ENCODE results near the gene TMEM163.
"Not testable (repeated sequence)": the region's sequence is repeated elsewhere in the genome, so short reads cannot be mapped to it uniquely, and the experiment has no call there.

The TMEM163 gene

GRCh38 chr2:134621939-134622705 lies 96.7 kb downstream of the TMEM163 start:
- Histone ChIP-seq H3K9me3 (ENCODE audit: control insufficient read depth, insufficient read depth, low read length) (no peaks in the 10 kb centered on the region), H3K4me1 (ENCODE audit: control insufficient read depth, insufficient read depth, low read length) (no peaks in the 10 kb centered on the region), H3K27ac (ENCODE audit: low read length) (no peak overlapping the region), H3K4me3 (ENCODE audit: low read length) (no peak overlapping the region), H3K36me3 (ENCODE audit: control insufficient read depth, insufficient read depth, low read length) (no peaks in the 10 kb centered on the region), H3K27me3 (ENCODE audit: control insufficient read depth, insufficient read depth, low read length) (no peaks in the 10 kb centered on the region)
- WGBS (ENCODE audit: insufficient coverage, insufficient read length): no CpG with 5 or more reads among the region's 10 CpGs
- DNase-seq (ENCODE audit: low read depth, low spot score): no peak

DNA sequence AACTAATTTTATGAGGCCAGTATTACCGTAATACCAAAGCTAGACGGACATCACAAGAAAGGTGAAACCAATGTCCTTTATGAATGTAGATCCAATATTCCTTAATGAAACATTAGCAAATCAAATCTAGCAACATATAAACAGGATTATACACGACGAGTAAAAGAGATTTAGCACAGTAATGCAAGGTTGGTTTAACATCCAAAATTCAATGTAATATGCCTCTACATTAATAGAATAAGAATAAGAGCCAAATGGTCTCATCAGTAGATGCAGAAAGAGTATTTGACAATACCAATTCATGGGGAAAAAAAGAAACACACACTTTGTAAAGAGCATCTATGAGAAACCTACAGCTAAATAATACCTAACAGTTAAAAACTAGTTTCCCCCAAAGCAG lies 99.5 kb downstream of the TMEM163 start:
- no CpG with 5 or more reads among the region's 4 CpGs for WGBS (ENCODE audit: insufficient coverage, insufficient read length)
- no peak overlapping the region for H3K27ac ChIP-seq (ENCODE audit: low read length)

GRCh38 chr2:134615480-134615879 lies 103.3 kb downstream of the TMEM163 start:
- no CpG with 5 or more reads among the region's 3 CpGs for WGBS (ENCODE audit: insufficient coverage, insufficient read length)
- not testable (repeated sequence) for H3K4me3 ChIP-seq (ENCODE audit: low read length); H3K27ac ChIP-seq (ENCODE audit: low read length); H3K36me3 ChIP-seq (ENCODE audit: control insufficient read depth, insufficient read depth, low read length); H3K27me3 ChIP-seq (ENCODE audit: control insufficient read depth, insufficient read depth, low read length); H3K9me3 ChIP-seq (ENCODE audit: control insufficient read depth, insufficient read depth, low read length); DNase-seq (ENCODE audit: low read depth, low spot score); H3K4me1 ChIP-seq (ENCODE audit: control insufficient read depth, insufficient read depth, low read length)

More for the DNA sequence above, 99.5 kb downstream of the TMEM163 start:
- Histone ChIP-seq H3K4me3 (ENCODE audit: low read length) (no peak overlapping the region), H3K9me3 (ENCODE audit: control insufficient read depth, insufficient read depth, low read length) (no peaks in the 10 kb centered on the region), H3K4me1 (ENCODE audit: control insufficient read depth, insufficient read depth, low read length) (no peaks in the 10 kb centered on the region), H3K27me3 (ENCODE audit: control insufficient read depth, insufficient read depth, low read length) (no peaks in the 10 kb centered on the region), H3K36me3 (ENCODE audit: control insufficient read depth, insufficient read depth, low read length) (no peaks in the 10 kb centered on the region)
- DNase-seq (ENCODE audit: low read depth, low spot score): no peak

DNA sequence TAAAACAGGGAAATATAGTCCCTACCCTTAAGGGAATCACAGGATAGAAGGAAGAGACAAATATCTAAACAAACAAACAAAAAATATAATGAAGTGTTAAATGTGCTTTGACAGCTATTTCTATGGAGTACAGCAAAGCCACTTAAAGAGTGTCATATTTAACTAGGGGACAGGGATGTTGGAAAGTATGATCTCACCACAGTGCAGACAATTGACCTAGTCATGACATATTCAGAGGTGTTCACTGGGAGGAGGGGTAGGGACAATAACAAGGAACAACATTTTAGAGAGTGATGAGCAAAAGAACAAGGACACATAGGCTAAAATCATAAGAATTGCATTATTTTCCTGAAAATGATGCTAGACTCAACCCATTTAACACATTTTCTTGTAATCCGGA lies 107.5 kb downstream of the TMEM163 start:
- H3K4me1 ChIP-seq (ENCODE audit: control insufficient read depth, insufficient read depth, low read length): no peaks in the 10 kb centered on the region
- WGBS (ENCODE audit: insufficient coverage, insufficient read length): no CpG with 5 or more reads among the region's 1 CpG

GRCh38 chr2:134610871-134611270 lies 107.9 kb downstream of the TMEM163 start:
- H3K27ac ChIP-seq (ENCODE audit: low read length): no peak overlapping the region
- no peak overlapping the region for H3K4me3 ChIP-seq (ENCODE audit: low read length)
- H3K36me3 ChIP-seq (ENCODE audit: control insufficient read depth, insufficient read depth, low read length): no peaks in the 10 kb centered on the region
- H3K27me3 ChIP-seq (ENCODE audit: control insufficient read depth, insufficient read depth, low read length): no peaks in the 10 kb centered on the region
- H3K4me1 ChIP-seq (ENCODE audit: control insufficient read depth, insufficient read depth, low read length): no peaks in the 10 kb centered on the region
- H3K9me3 ChIP-seq (ENCODE audit: control insufficient read depth, insufficient read depth, low read length): no peaks in the 10 kb centered on the region
- DNase-seq (ENCODE audit: low read depth, low spot score): no peak
- no CpG with 5 or more reads among the region's 2 CpGs for WGBS (ENCODE audit: insufficient coverage, insufficient read length)

More for the DNA sequence above, 107.5 kb downstream of the TMEM163 start:
- no peak overlapping the region for H3K27ac ChIP-seq (ENCODE audit: low read length)
- H3K27me3 ChIP-seq (ENCODE audit: control insufficient read depth, insufficient read depth, low read length): no peaks in the 10 kb centered on the region
- no peak overlapping the region for H3K4me3 ChIP-seq (ENCODE audit: low read length)
- no peaks in the 10 kb centered on the region for H3K36me3 ChIP-seq (ENCODE audit: control insufficient read depth, insufficient read depth, low read length)
- H3K9me3 ChIP-seq (ENCODE audit: control insufficient read depth, insufficient read depth, low read length): no peaks in the 10 kb centered on the region
- no peak for DNase-seq (ENCODE audit: low read depth, low spot score)

DNA sequence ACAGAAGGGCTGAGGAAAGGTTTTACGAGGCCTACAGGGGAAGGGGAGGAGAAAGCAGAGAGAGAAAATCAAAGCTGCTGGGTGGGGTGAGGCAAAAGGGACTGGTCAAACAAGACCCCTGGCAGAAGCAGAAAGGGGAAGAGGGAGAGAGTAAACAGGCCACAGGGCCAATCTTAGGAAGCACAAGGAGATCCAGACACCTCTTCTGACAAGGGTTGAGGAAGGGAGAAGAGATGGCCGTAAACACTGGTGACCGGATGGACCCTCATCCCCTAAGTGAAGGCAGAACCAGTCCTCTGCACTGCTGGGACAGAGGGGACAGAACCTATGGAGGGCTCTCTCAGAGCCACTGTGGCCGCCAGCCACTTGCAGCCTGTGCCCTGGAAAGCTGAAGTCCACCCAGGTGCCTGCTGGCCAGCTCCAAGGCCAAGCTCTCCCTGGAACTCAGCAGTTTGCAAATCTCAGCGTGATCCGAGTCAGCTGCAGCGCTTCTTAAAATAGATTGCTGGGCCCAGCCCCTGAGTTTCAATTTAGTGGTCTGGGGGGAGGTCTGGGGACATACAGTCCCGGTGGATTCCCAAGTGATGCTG lies 108.8 kb downstream of the TMEM163 start:
- H3K4me3 ChIP-seq (ENCODE audit: low read length): no peak overlapping the region
- no peaks in the 10 kb centered on the region for H3K9me3 ChIP-seq (ENCODE audit: control insufficient read depth, insufficient read depth, low read length)
- no peaks in the 10 kb centered on the region for H3K36me3 ChIP-seq (ENCODE audit: control insufficient read depth, insufficient read depth, low read length)
- H3K27me3 ChIP-seq (ENCODE audit: control insufficient read depth, insufficient read depth, low read length): no peaks in the 10 kb centered on the region
- no peaks in the 10 kb centered on the region for H3K4me1 ChIP-seq (ENCODE audit: control insufficient read depth, insufficient read depth, low read length)
- DNase-seq (ENCODE audit: low read depth, low spot score): no peak
- no peak overlapping the region for H3K27ac ChIP-seq (ENCODE audit: low read length)
- no CpG with 5 or more reads among the region's 8 CpGs for WGBS (ENCODE audit: insufficient coverage, insufficient read length)

GRCh38 chr2:134603966-134604365 lies 114.8 kb downstream of the TMEM163 start:
- H3K9me3 ChIP-seq (ENCODE audit: control insufficient read depth, insufficient read depth, low read length): no peaks in the 10 kb centered on the region
- H3K4me1 ChIP-seq (ENCODE audit: control insufficient read depth, insufficient read depth, low read length): no peaks in the 10 kb centered on the region
- no peak overlapping the region for H3K4me3 ChIP-seq (ENCODE audit: low read length)
- H3K27me3 ChIP-seq (ENCODE audit: control insufficient read depth, insufficient read depth, low read length): no peaks in the 10 kb centered on the region
- WGBS (ENCODE audit: insufficient coverage, insufficient read length): no CpG with 5 or more reads among the region's 5 CpGs
- H3K36me3 ChIP-seq (ENCODE audit: control insufficient read depth, insufficient read depth, low read length): no peaks in the 10 kb centered on the region
- H3K27ac ChIP-seq (ENCODE audit: low read length): no peak overlapping the region
- no peak for DNase-seq (ENCODE audit: low read depth, low spot score)

DNA sequence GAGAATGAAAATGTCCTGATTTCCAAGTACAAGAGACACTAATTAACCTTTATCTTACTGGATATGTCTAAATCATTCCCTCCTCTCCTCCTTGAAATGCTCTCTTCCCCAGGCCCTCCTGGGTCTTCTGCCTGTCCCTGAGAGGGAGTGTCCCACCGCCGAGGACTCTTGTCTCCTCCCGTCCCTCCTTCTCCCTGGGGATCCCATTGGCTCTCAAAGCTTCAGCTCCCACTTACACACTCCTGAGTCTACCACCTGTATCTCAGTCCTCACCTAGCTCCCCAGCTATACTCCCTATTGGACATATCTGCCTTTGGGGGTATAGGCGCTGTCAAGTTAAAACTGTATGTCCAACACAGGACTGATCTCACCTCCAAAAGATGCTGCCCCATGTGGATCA lies 116.1 kb downstream of the TMEM163 start:
- H3K27me3 ChIP-seq (ENCODE audit: control insufficient read depth, insufficient read depth, low read length): no peaks in the 10 kb centered on the region
- DNase-seq (ENCODE audit: low read depth, low spot score): no peak
- no peaks in the 10 kb centered on the region for H3K36me3 ChIP-seq (ENCODE audit: control insufficient read depth, insufficient read depth, low read length)
- WGBS (ENCODE audit: insufficient coverage, insufficient read length): no CpG with 5 or more reads among the region's 4 CpGs
- H3K27ac ChIP-seq (ENCODE audit: low read length): no peak overlapping the region
- no peaks in the 10 kb centered on the region for H3K4me1 ChIP-seq (ENCODE audit: control insufficient read depth, insufficient read depth, low read length)
- no peaks in the 10 kb centered on the region for H3K9me3 ChIP-seq (ENCODE audit: control insufficient read depth, insufficient read depth, low read length)
- H3K4me3 ChIP-seq (ENCODE audit: low read length): no peak overlapping the region

GRCh38 chr2:134601264-134601663 lies 117.5 kb downstream of the TMEM163 start:
- no peaks in the 10 kb centered on the region for H3K36me3 ChIP-seq (ENCODE audit: control insufficient read depth, insufficient read depth, low read length)
- DNase-seq (ENCODE audit: low read depth, low spot score): no peak
- WGBS (ENCODE audit: insufficient coverage, insufficient read length): no CpG with 5 or more reads among the region's 11 CpGs
- H3K27ac ChIP-seq (ENCODE audit: low read length): no peak overlapping the region
- no peaks in the 10 kb centered on the region for H3K9me3 ChIP-seq (ENCODE audit: control insufficient read depth, insufficient read depth, low read length)
- H3K4me1 ChIP-seq (ENCODE audit: control insufficient read depth, insufficient read depth, low read length): no peaks in the 10 kb centered on the region
- H3K4me3 ChIP-seq (ENCODE audit: low read length): no peak overlapping the region
- H3K27me3 ChIP-seq (ENCODE audit: control insufficient read depth, insufficient read depth, low read length): no peaks in the 10 kb centered on the region

DNA sequence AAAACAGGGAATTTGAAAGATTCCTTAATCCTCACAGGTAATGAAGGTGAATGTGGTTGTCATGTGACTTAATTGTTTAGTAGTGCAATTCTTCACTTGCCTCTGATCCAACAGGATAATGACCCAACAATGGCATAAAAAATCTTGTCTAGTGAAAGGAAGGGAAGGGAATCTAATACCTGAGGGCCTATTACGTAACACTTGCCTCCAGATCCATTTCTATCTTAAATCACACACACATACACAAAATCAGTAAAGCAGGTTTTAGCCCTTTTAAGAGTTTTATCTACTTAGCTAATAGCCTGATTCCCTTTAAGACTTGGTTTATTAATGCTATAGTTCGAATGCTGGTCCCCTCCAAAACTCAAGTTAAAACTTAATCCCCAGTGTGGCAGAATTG lies 118.6 kb downstream of the TMEM163 start:
- H3K36me3 ChIP-seq (ENCODE audit: control insufficient read depth, insufficient read depth, low read length): no peaks in the 10 kb centered on the region
- H3K4me1 ChIP-seq (ENCODE audit: control insufficient read depth, insufficient read depth, low read length): no peaks in the 10 kb centered on the region
- no peak for DNase-seq (ENCODE audit: low read depth, low spot score)
- H3K27ac ChIP-seq (ENCODE audit: low read length): no peak overlapping the region
- H3K9me3 ChIP-seq (ENCODE audit: control insufficient read depth, insufficient read depth, low read length): no peaks in the 10 kb centered on the region
- H3K27me3 ChIP-seq (ENCODE audit: control insufficient read depth, insufficient read depth, low read length): no peaks in the 10 kb centered on the region
- no peak overlapping the region for H3K4me3 ChIP-seq (ENCODE audit: low read length)
- WGBS (ENCODE audit: insufficient coverage, insufficient read length): no CpG with 5 or more reads among the region's 2 CpGs

DNA sequence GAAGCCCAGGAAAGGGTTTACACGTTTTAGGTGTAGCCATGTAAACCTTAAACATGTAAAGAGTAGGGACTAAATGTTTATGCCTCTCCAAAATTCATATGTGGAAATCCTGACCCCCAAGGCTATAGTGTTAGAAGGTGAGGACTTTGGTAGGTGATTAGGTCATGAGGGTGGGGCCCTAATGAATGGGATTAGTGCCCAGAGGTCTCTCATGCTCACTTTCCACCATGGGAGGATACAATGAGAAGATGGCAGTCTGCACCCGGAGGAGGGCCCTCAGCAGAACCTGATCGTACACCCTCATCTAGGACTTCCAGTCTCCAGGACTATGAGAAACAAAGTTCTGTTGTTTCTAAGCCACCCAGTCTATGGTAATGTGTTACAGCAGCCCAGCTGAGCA lies 119.6 kb downstream of the TMEM163 start:
- Histone ChIP-seq H3K27me3 (ENCODE audit: control insufficient read depth, insufficient read depth, low read length) (no peaks in the 10 kb centered on the region), H3K36me3 (ENCODE audit: control insufficient read depth, insufficient read depth, low read length) (no peaks in the 10 kb centered on the region), H3K4me1 (ENCODE audit: control insufficient read depth, insufficient read depth, low read length) (no peaks in the 10 kb centered on the region), H3K4me3 (ENCODE audit: low read length) (no peak overlapping the region), H3K27ac (ENCODE audit: low read length) (no peak overlapping the region), H3K9me3 (ENCODE audit: control insufficient read depth, insufficient read depth, low read length) (no peaks in the 10 kb centered on the region)
- no peak for DNase-seq (ENCODE audit: low read depth, low spot score)
- no CpG with 5 or more reads among the region's 3 CpGs for WGBS (ENCODE audit: insufficient coverage, insufficient read length)

Measured in iPS DF 6.9 (cell line).